GM21515 (cell line): Measurements from ENCODE around the gene ALKBH3.

ENCODE experiments used
- ATAC-seq: cut with Tn5 transposase; IDR thresholded peaks from one replicate; pipeline ENCODE4 v1.9.1; 2021; ENCODE audit not compliant: unreplicated experiment

Gene ALKBH3

GRCh38 chr11:43936076-43936475 lies 55.4 kb downstream of the ALKBH3 start:
- no peak for ATAC-seq

DNA sequence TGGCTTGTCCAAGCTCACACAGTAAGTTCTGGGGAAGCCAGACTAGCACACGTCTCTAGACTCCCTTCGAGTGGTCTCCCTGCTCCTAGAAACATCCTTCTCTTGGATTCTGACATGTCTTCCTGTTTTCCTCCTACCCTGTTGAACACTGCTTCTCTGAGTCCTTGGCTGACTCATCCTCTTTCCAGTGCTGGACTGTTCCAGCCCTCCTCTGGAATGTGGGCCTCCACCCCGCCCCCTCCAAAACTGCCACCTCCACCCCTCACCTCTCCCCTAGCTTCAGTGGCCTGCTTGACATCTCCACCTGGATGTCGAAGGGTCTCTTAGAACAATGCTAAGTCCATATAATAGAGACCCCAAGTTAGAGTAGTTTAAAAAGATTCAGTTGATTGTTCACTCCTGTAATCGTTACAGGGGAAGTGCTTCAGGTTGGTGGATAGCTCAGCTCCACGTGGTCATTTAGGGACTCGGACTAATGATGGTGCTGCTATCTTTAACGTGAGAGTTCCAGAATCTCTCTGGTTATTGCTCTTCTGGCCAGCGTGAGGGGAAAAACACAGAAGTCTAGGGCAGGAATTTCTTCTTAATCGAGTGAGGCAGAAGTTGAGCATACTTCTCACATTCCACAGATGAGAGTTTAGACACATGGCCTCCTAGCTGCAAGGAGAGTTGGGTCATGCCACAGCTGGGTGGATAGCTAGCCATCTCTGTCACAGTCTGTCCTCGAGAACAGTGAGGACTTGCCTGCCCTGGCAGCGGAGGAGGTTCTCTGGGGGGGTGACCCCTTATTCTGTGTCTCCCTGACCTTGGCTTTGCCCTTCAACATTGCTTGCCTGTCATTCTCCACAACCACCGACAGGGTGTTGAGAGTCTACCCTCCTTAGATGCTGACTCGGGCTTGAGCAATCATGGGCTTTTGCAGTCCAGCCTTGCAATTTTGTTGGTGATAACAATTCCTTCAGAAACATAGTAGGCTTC lies 57.1 kb downstream of the ALKBH3 start:
- ATAC-seq: no peak

DNA sequence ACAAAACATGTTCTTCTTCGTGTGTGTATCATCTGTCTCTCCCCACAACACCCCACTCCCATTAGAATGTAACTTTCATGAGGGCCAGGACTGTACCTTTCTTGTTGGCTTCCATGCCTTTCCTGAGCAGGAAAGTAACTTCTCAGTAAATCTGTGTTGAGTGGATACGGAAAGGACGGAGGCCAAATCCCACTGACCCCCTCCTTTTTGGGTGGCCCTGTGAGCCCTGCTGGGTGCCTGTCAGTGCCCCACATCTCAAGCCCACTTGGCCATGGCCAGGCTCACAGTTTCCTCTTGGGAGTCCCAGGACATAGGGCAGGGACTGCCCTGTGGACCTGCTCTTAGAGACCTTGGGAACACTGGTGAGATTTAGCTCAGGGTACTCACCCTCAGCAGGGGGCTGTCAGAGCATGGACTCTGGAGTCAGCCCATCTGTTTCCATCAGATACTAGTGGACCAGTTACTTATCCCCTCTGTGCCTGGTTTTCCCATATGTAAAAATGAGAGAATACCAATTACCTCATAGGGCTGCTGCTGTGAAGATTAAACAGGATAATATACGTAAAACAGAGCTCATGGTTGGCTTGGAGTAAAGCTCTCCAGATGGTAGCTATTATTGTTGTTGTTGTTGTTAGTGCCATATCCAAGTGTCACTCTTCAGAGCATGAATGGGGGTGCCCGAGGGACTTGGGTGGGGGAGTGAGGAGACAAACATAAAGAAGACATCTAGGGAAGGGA lies 60.8 kb downstream of the ALKBH3 start:
- ATAC-seq: no peak

GRCh38 chr11:43942662-43943371 lies 62.2 kb downstream of the ALKBH3 start:
- ATAC-seq: no peak

- ATAC-seq: no peak
Measured at GRCh38 chr11:43943372-43943930, 62.8 kb downstream of the ALKBH3 start.

DNA sequence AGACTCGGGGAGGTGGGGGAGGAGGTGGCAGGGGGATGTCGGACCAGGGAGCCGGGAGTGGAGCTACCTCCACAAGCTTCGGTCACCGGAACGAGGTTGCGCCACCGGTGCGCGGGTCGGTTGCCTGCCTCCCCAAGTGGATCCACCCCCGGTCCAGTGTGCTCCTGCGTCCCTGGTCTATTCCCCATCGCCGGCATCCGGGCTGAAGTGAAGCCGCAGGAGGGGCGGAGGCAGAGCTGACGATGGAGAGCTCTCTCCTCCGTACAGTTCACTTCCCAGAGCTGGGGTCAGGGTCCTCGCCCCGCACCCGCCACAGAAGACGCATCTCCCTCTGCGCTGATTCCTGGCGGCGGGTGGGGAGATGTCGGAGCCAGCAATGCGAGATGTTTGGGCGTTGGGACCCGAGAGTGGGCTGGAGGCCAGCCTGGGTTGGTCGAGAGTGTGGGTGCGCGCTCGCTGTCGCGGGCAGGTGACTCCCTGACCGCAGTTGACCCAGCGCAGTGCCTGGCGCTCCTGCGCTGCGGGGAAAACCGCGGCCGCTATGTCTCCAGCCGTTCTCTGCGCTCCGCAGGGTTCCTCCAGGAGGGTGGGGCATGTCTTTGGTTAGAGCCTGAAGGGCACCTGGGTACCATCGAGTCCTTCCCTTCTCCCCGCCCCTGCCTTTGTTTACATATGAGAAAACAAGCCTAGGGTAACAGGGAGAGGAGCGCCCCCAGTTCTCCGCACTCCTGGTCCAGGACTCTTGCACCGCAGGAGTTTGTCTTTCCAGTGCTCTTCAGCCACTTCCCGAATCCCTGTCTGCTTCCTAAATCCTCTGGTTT lies 63.5 kb downstream of the ALKBH3 start:
- ATAC-seq: no peak

DNA sequence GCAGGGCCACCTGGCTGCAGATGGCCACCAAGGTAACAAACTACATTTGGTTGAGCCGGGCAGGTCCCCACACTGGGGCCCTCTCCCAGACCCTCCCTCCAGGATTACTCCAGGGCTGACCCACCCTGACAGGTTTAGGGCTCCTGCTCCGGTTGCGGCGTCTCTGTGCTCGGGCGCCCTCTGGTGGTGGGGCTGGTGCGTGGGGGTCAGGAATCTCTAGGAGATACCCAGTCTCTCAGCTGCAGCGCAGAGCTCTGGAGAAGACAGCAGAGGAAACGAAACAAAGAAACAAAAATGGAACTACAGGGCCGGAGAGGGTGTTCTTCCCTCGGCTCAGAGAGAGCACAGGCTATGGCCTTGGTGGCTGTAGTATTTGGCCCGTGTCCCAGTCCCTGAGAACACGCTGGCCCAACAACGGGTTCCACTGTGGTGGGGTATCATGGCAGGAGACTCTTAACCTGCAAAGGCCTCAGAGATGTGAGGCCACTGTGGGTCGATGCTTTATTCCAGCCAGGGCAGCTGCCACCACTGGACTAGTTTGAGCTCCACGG lies 64.2 kb downstream of the ALKBH3 start:
- peak; percentile 45 for ATAC-seq

GRCh38 chr11:43947003-43947500 lies 66.4 kb downstream of the ALKBH3 start:
- ATAC-seq: no peak

- ATAC-seq: no peak
Measured at GRCh38 chr11:43947815-43948214, 67.2 kb downstream of the ALKBH3 start.

- no peak for ATAC-seq
Measured at GRCh38 chr11:43948341-43949225, 68.0 kb downstream of the ALKBH3 start.

DNA sequence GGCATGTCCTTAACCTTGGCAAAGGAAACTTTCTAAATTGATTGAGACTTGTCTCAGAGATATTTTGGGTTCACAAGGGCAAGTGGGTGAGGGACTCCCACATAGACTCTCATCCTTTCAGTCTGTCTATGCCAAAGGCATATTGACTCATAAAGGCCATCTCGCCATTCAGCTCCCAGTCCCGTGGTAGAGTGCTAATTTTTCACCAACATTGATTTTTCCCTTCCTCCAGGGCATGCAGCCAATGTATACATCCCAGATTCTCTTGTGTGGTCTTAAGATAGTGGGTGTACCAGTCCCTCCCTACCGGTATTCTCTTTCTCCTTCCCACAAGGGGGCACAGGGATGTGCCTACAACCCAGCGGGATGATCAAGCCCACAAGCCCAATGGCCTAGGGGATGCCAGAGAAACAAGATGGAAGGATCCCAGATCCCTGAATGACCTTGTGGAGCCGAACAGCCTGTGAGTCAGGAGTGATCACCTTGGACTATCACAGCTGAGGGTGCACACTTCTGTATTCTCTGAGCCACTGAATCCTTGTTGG lies 69.8 kb downstream of the ALKBH3 start:
- no peak for ATAC-seq

DNA sequence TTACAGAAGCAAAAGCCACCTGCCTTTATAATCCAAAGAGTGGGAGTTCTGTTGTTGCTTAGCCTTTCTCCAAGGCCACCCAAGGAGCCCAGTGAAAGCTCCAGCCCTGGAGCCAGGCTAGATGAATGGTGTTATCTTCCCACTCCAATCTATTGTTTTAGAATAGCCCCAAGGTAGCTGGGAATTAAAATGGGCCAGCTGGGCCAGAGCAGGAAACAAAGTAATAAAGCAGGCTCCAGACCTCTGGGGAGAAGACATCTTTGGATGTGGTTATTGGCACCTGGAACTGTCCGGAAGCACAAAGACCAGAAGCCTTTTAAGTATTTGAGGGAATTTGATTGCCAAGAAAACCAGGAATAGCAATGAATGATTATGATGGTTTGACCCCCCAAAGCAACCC lies 70.6 kb downstream of the ALKBH3 start:
- no peak for ATAC-seq

- no peak for ATAC-seq
Measured at GRCh38 chr11:43952020-43952400, 71.4 kb downstream of the ALKBH3 start.

GRCh38 chr11:43952401-43953342 lies 72.0 kb downstream of the ALKBH3 start:
- ATAC-seq: no peak

GRCh38 chr11:43953521-43953920 lies 72.9 kb downstream of the ALKBH3 start:
- ATAC-seq: no peak

- ATAC-seq: no peak
Measured at GRCh38 chr11:43954241-43954640, 73.6 kb downstream of the ALKBH3 start.

DNA sequence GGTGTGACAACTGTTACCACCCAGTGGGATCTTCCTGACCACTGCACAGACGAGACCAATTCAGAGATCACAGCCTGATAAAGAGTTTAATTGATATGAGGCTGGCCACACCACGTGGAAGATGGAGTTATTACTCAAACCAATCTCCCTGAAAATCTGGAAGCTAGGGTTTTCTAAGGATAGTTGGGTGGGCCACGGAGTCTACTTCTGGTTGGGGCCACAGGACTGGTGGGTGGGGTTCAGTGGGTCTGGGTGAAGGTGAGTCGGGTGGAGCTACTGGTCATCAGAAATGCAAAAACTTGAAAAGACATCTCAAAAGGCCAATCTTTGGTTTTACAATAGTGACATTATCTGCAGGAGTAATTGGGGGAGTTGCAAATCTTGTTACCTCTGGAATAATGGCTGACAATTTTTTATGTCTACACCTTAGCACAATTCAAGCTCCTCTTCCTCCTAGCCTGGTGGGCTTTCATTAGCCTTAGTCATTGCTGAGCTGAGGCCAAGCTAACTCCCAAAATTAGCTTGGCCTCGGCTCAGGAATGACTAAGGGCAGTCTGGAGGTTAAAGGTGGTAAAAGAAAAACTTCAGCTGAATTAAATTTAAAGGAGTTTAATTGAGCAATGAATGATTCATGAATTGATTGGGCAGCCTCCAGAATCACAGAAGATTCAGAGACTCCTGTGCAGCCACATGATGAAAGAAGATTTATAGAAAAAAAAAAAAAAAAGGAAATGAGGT lies 74.9 kb downstream of the ALKBH3 start:
- no peak for ATAC-seq
